GM23338 (cell line): ENCODE measurements around the gene MRPL23. TPM values are rescaled to one million over a fixed set of nuclear protein-coding genes. Genes with fewer than 3 reads are reported as not detected.

Source experiments
- ATAC-seq: fragments of 200-7000 bp; cut with Tn5 transposase; 3 replicates; pipeline ENCODE4 v1.9.1; 2020
- DNase-seq: peaks from one replicate; pipeline ENCODE4 v3.0.0-alpha.2; 2015; ENCODE audit warnings: low spot score
- H2AFZ ChIP-seq: fragments of 200-600 bp; sonication (generic); 2 replicates; pipeline ENCODE4 v1.8.0; 2016; ENCODE audit warnings: antibody characterized with exemption, mild to moderate bottlenecking, moderate library complexity
- H3F3A ChIP-seq: fragments of 200-600 bp; sonication (generic); replicated peaks from 2 replicates; pipeline ENCODE4 v1.8.0; 2017; ENCODE audit warnings: antibody characterized with exemption, mixed run types, low read depth
- H3K27ac ChIP-seq: fragments of 200-600 bp; sonication (generic); 2 replicates; pipeline ENCODE4 v1.6.1; 2016; ENCODE audit warnings: low read depth
- H3K27me3 ChIP-seq: fragments of 200-600 bp; sonication (generic); 2 replicates; pipeline ENCODE4 v1.8.0; 2016; ENCODE audit warnings: mild to moderate bottlenecking, mixed run types, moderate library complexity; ENCODE audit not compliant: insufficient read depth
- H3K36me3 ChIP-seq: fragments of 200-600 bp; sonication (generic); 2 replicates; pipeline ENCODE4 v1.8.0; 2016; ENCODE audit warnings: mild to moderate bottlenecking; ENCODE audit not compliant: insufficient read depth
- H3K4me1 ChIP-seq: fragments of 200-600 bp; sonication (generic); 2 replicates; pipeline ENCODE4 v1.8.0; 2016; ENCODE audit warnings: mild to moderate bottlenecking, moderate library complexity; ENCODE audit not compliant: insufficient read depth
- H3K4me2 ChIP-seq: fragments of 200-600 bp; sonication (generic); 2 replicates; pipeline ENCODE4 v1.7.1; 2017; ENCODE audit warnings: mixed run types
- H3K4me3 ChIP-seq: fragments of 200-600 bp; sonication (generic); 2 replicates; pipeline ENCODE4 v1.6.1; 2016; ENCODE audit warnings: mixed run types
- H3K79me2 ChIP-seq: fragments of 200-600 bp; sonication (generic); replicated peaks from 2 replicates; pipeline ENCODE4 v1.8.0; 2017; ENCODE audit warnings: mild to moderate bottlenecking; ENCODE audit not compliant: insufficient read depth
- H3K9me2 ChIP-seq: fragments of 200-600 bp; sonication (generic); 2 replicates; pipeline ENCODE4 v1.8.0; 2017; ENCODE audit not compliant: insufficient read depth
- H4K20me1 ChIP-seq: fragments of 200-600 bp; sonication (generic); replicated peaks from 2 replicates; pipeline ENCODE4 v1.8.0; 2017; ENCODE audit warnings: mild to moderate bottlenecking; ENCODE audit not compliant: insufficient read depth
- H3K27ac Mint-ChIP-seq: 2 replicates; pipeline ENCODE4 v1.8.0; 2020; ENCODE audit warnings: inconsistent platforms, mild to moderate bottlenecking, moderate library complexity, mixed read lengths
- H3K27me3 Mint-ChIP-seq: 3 replicates; pipeline ENCODE4 v1.8.0; 2022; ENCODE audit warnings: low read depth, mild to moderate bottlenecking, moderate library complexity, mixed read lengths, inconsistent platforms; ENCODE audit not compliant: insufficient read depth, poor library complexity
- H3K36me3 Mint-ChIP-seq: 3 replicates; pipeline ENCODE4 v1.8.0; 2021; ENCODE audit warnings: low read depth, mild to moderate bottlenecking, inconsistent platforms, moderate library complexity, mixed read lengths
- H3K4me1 Mint-ChIP-seq: 3 replicates; pipeline ENCODE4 v1.8.0; 2020; ENCODE audit warnings: mild to moderate bottlenecking, inconsistent platforms, mixed read lengths
- H3K4me3 Mint-ChIP-seq: 3 replicates; pipeline ENCODE4 v1.8.0; 2021; ENCODE audit warnings: moderate library complexity, mild to moderate bottlenecking, inconsistent platforms, mixed read lengths
- H3K9me3 Mint-ChIP-seq: 3 replicates; pipeline ENCODE4 v1.8.0; 2020; ENCODE audit warnings: moderate library complexity, mild to moderate bottlenecking, inconsistent platforms, mixed read lengths
- CREB1 ChIP-seq: fragments of 250-450 bp; sonication (Bioruptor Pico); IDR thresholded peaks from 2 replicates; pipeline ENCODE4 v1.5.0; 2020; ENCODE audit warnings: low read depth, mild to moderate bottlenecking, moderate library complexity
- EZH2 ChIP-seq: fragments of 200-600 bp; sonication (generic); IDR thresholded peaks from one replicate; pipeline ENCODE4 v1.8.0; 2017; ENCODE audit warnings: antibody characterized with exemption, mild to moderate bottlenecking, low read depth; ENCODE audit not compliant: unreplicated experiment
- NANOG ChIP-seq: IDR thresholded peaks from 2 replicates; pipeline ENCODE4 v1.6.1; 2016; ENCODE audit warnings: antibody characterized with exemption, borderline replicate concordance
- STAT1 ChIP-seq: IDR thresholded peaks from one replicate; pipeline ENCODE4 v1.6.1; 2016; ENCODE audit warnings: antibody characterized with exemption; ENCODE audit not compliant: unreplicated experiment
- ZNF114 ChIP-seq: fragments of 250-450 bp; sonication (Bioruptor Pico); IDR thresholded peaks from 2 replicates; pipeline ENCODE4 v1.5.0; 2020; ENCODE audit warnings: mild to moderate bottlenecking, moderate library complexity
- polyA plus RNA-seq: library from polyadenylated mRNA; unstranded; fragments of >200 nt; fragmentation: Nextera tagmentation; extraction: Ambion mirVana; gene quantifications from 2 replicates; pipeline ENCODE4 v1.2.1, GENCODE V29; 2016
- total RNA-seq: library from RNA; depleted of rRNA; stranded (reverse); fragments of >200 nt; shearing (Covaris generic); gene quantifications from 2 replicates; pipeline ENCODE4 v1.2.3, GENCODE V29; 2014
- TF ChIP-seq, protein P1 (sequence below): fragments of 250-450 bp; sonication (Bioruptor Pico); IDR thresholded peaks from 2 replicates; pipeline ENCODE4 v1.5.0; 2020; ENCODE audit warnings: mild to moderate bottlenecking, moderate library complexity
- TF ChIP-seq, protein P2 (sequence below): IDR thresholded peaks from one replicate; pipeline ENCODE4 v1.6.1; 2018; ENCODE audit warnings: antibody characterized with exemption; ENCODE audit not compliant: unreplicated experiment

MRPL23 gene
- total and polyA plus RNA-seq, 2 experiments from 2014 or later = 84.7 to 91.5 TPM

- Mint-ChIP-seq H3K27me3 (no peaks in the 10 kb centered on the region), H3K36me3 (no peaks in the 10 kb centered on the region), H3K27ac (no peak within 1 kb of the TSS), H3K9me3 (no peaks in the 10 kb centered on the region), H3K4me1 (no peaks in the 10 kb centered on the region), H3K4me3 (no peak within 1 kb of the TSS)
- Histone ChIP-seq H4K20me1 (no peaks in the 10 kb centered on the region), H3K9me2 (no peaks in the 10 kb centered on the region), H3K79me2 (no peaks in the 10 kb centered on the region), H3K4me3 (no peak within 1 kb of the TSS), H3K4me2 (no peak within 1 kb of the TSS), H2AFZ (no peak within 1 kb of the TSS), H3F3A (no peaks in the 10 kb centered on the region), H3K27ac (no peak within 1 kb of the TSS), H3K36me3 (no peaks in the 10 kb centered on the region), H3K4me1 (no peaks in the 10 kb centered on the region), H3K27me3 (no peaks in the 10 kb centered on the region)
- TF ChIP-seq NANOG (no peak), CREB1 (CRISPR knock-in tag) (no peak), STAT1 (no peak), EZH2 (no peak), ZNF114 (CRISPR knock-in tag) (no peak)
- TF ChIP-seq, protein P1, sequence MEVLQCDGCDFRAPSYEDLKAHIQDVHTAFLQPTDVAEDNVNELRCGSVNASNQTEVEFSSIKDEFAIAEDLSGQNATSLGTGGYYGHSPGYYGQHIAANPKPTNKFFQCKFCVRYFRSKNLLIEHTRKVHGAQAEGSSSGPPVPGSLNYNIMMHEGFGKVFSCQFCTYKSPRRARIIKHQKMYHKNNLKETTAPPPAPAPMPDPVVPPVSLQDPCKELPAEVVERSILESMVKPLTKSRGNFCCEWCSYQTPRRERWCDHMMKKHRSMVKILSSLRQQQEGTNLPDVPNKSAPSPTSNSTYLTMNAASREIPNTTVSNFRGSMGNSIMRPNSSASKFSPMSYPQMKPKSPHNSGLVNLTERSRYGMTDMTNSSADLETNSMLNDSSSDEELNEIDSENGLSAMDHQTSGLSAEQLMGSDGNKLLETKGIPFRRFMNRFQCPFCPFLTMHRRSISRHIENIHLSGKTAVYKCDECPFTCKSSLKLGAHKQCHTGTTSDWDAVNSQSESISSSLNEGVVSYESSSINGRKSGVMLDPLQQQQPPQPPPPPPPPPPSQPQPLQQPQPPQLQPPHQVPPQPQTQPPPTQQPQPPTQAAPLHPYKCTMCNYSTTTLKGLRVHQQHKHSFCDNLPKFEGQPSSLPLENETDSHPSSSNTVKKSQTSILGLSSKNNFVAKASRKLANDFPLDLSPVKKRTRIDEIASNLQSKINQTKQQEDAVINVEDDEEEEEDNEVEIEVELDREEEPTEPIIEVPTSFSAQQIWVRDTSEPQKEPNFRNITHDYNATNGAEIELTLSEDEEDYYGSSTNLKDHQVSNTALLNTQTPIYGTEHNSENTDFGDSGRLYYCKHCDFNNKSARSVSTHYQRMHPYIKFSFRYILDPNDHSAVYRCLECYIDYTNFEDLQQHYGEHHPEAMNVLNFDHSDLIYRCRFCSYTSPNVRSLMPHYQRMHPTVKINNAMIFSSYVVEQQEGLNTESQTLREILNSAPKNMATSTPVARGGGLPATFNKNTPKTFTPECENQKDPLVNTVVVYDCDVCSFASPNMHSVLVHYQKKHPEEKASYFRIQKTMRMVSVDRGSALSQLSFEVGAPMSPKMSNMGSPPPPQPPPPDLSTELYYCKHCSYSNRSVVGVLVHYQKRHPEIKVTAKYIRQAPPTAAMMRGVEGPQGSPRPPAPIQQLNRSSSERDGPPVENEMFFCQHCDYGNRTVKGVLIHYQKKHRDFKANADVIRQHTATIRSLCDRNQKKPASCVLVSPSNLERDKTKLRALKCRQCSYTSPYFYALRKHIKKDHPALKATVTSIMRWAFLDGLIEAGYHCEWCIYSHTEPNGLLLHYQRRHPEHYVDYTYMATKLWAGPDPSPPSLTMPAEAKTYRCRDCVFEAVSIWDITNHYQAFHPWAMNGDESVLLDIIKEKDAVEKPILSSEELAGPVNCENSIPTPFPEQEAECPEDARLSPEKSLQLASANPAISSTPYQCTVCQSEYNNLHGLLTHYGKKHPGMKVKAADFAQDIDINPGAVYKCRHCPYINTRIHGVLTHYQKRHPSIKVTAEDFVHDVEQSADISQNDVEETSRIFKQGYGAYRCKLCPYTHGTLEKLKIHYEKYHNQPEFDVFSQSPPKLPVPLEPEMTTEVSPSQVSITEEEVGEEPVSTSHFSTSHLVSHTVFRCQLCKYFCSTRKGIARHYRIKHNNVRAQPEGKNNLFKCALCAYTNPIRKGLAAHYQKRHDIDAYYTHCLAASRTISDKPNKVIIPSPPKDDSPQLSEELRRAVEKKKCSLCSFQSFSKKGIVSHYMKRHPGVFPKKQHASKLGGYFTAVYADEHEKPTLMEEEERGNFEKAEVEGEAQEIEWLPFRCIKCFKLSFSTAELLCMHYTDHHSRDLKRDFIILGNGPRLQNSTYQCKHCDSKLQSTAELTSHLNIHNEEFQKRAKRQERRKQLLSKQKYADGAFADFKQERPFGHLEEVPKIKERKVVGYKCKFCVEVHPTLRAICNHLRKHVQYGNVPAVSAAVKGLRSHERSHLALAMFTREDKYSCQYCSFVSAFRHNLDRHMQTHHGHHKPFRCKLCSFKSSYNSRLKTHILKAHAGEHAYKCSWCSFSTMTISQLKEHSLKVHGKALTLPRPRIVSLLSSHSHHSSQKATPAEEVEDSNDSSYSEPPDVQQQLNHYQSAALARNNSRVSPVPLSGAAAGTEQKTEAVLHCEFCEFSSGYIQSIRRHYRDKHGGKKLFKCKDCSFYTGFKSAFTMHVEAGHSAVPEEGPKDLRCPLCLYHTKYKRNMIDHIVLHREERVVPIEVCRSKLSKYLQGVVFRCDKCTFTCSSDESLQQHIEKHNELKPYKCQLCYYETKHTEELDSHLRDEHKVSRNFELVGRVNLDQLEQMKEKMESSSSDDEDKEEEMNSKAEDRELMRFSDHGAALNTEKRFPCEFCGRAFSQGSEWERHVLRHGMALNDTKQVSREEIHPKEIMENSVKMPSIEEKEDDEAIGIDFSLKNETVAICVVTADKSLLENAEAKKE (CRISPR knock-in tag) = no peak
- ATAC-seq (no peak), DNase-seq (no peak)
Measured at GRCh38 chr11:1997755-1998154, 50.6 kb downstream of the MRPL23 start, which contains the start of gene H19. TSS of gene H19 (minus strand) at chr11:1997842.

GRCh38 chr11:1998290-1998689 is 51.2 kb downstream of the MRPL23 start:
- TF ChIP-seq, protein P2, sequence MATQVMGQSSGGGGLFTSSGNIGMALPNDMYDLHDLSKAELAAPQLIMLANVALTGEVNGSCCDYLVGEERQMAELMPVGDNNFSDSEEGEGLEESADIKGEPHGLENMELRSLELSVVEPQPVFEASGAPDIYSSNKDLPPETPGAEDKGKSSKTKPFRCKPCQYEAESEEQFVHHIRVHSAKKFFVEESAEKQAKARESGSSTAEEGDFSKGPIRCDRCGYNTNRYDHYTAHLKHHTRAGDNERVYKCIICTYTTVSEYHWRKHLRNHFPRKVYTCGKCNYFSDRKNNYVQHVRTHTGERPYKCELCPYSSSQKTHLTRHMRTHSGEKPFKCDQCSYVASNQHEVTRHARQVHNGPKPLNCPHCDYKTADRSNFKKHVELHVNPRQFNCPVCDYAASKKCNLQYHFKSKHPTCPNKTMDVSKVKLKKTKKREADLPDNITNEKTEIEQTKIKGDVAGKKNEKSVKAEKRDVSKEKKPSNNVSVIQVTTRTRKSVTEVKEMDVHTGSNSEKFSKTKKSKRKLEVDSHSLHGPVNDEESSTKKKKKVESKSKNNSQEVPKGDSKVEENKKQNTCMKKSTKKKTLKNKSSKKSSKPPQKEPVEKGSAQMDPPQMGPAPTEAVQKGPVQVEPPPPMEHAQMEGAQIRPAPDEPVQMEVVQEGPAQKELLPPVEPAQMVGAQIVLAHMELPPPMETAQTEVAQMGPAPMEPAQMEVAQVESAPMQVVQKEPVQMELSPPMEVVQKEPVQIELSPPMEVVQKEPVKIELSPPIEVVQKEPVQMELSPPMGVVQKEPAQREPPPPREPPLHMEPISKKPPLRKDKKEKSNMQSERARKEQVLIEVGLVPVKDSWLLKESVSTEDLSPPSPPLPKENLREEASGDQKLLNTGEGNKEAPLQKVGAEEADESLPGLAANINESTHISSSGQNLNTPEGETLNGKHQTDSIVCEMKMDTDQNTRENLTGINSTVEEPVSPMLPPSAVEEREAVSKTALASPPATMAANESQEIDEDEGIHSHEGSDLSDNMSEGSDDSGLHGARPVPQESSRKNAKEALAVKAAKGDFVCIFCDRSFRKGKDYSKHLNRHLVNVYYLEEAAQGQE = no peak
- no peak for ATAC-seq

More at GRCh38 chr11:1998290-1998689, 51.2 kb downstream of the MRPL23 start:
- H3K4me1 ChIP-seq = no peaks in the 10 kb centered on the region
- no peaks in the 10 kb centered on the region for H3K9me2 ChIP-seq
- no peaks in the 10 kb centered on the region for H3K79me2 ChIP-seq
- no peaks in the 10 kb centered on the region for H4K20me1 ChIP-seq
- H3K27ac ChIP-seq = no peak overlapping the region
- Mint-ChIP-seq H3K4me3 (no peak overlapping the region), H3K27ac (no peak overlapping the region), H3K9me3 (no peaks in the 10 kb centered on the region), H3K4me1 (no peaks in the 10 kb centered on the region), H3K36me3 (no peaks in the 10 kb centered on the region), H3K27me3 (no peaks in the 10 kb centered on the region)
- H3K4me3 ChIP-seq = no peak overlapping the region
- H2AFZ ChIP-seq = no peak overlapping the region
- no peak overlapping the region for H3K4me2 ChIP-seq
- H3F3A ChIP-seq = no peaks in the 10 kb centered on the region
- no peaks in the 10 kb centered on the region for H3K36me3 ChIP-seq
- H3K27me3 ChIP-seq = no peaks in the 10 kb centered on the region
- DNase-seq = no peak
